Activated CD8-positive, alpha-beta T cell treated with anti-CD3 and anti-CD28 coated beads for 36 hours (primary cell): ENCODE measurements around the gene SLC35E4. TPM values are rescaled to one million over a fixed set of nuclear protein-coding genes. Genes with fewer than 3 reads are reported as not detected.
"Not testable (repeated sequence)": the region's sequence is repeated elsewhere in the genome, so short reads cannot be mapped to it uniquely, and the experiment has no call there.

Experiments
- ATAC-seq: fragments of 200-7000 bp; cut with Tn5 transposase; one replicate; pipeline ENCODE4 v1.10.0; 2021; ENCODE audit warnings: mild to moderate bottlenecking, moderate library complexity
- CTCF ChIA-PET: fragments of 350-600 bp; sonication (Branson Sonifier 250); formaldehyde crosslinking; loops from one replicate; lab custom pipeline; 2021; ENCODE audit warnings: antibody characterized with exemption; lab: Charles Lee
- POLR2A ChIA-PET: fragments of 350-600 bp; sonication (Branson Sonifier 250); formaldehyde crosslinking; loops from one replicate; lab custom pipeline; 2021; ENCODE audit warnings: antibody characterized with exemption; lab: Charles Lee
- DNase-seq: peaks from one replicate; pipeline ENCODE4 v3.0.0-alpha.2; 2020
- H3K27ac Mint-ChIP-seq: one replicate; pipeline ENCODE4 v1.8.0; 2021; ENCODE audit warnings: mild to moderate bottlenecking, mixed read lengths
- H3K27me3 Mint-ChIP-seq: one replicate; pipeline ENCODE4 v1.8.0; 2021; ENCODE audit warnings: mixed read lengths
- H3K36me3 Mint-ChIP-seq: one replicate; pipeline ENCODE4 v1.8.0; 2021; ENCODE audit warnings: low read depth, mixed read lengths
- H3K4me1 Mint-ChIP-seq: one replicate; pipeline ENCODE4 v1.8.0; 2021; ENCODE audit warnings: low read depth, mixed read lengths
- H3K4me3 Mint-ChIP-seq: one replicate; pipeline ENCODE4 v1.8.0; 2021; ENCODE audit warnings: mild to moderate bottlenecking, moderate library complexity, mixed read lengths
- H3K9me3 Mint-ChIP-seq: one replicate; pipeline ENCODE4 v1.8.0; 2021; ENCODE audit warnings: mixed read lengths
- CTCF ChIP-seq: fragments of 200-600 bp; IDR thresholded peaks from one replicate; pipeline ENCODE4 v1.8.0; 2022; ENCODE audit warnings: antibody characterized with exemption, mild to moderate bottlenecking
- intact Hi-C: fragments of 100-400 bp; cut with micrococcal nuclease; formaldehyde crosslinking; loops from one replicate; pipeline ENCODE4 v1.10.0; 2022
- total RNA-seq, 2 experiments: library from RNA; stranded (reverse); gene quantifications; one replicate each; pipeline ENCODE4 v1.2.3, GENCODE V29; 2021

Gene SLC35E4
- total RNA-seq, 2 experiments from 2014 or later, result 3.4 to 3.8 TPM

GRCh38 chr22:30668386-30668710 is 32.8 kb downstream of the SLC35E4 start:
- Mint-ChIP-seq H3K36me3 (peaks cover 6% of the 10 kb centered on the region), H3K9me3 (no peaks in the 10 kb centered on the region), H3K4me1 (peaks cover 19% of the 10 kb centered on the region), H3K4me3 (peak overlapping the region; percentile 84), H3K27ac (no peak overlapping the region), H3K27me3 (peaks cover 2% of the 10 kb centered on the region)
- CTCF ChIA-PET, result interaction anchor here (1.6 to 2.2 kb wide), 3 partner anchors 18 to 34 kb away, joined by 6 to 10 read pairs (median 9); partner anchors contain the start of gene SLC35E4
- no peak for DNase-seq
- POLR2A ChIA-PET, result no interaction called here
- ATAC-seq, result no peak
- TF ChIP-seq CTCF, result no peak
- intact Hi-C loops, result no loop called here

GRCh38 chr22:30671071-30671470 is 35.5 kb downstream of the SLC35E4 start:
- H3K27ac Mint-ChIP-seq, result no peak overlapping the region
- no peaks in the 10 kb centered on the region for H3K9me3 Mint-ChIP-seq
- H3K4me1 Mint-ChIP-seq, result peaks cover 12% of the 10 kb centered on the region
- intact Hi-C loops, result no loop called here
- ChIA-PET POLR2A (no interaction called here), CTCF (interaction anchor here (0.7 to 2.1 kb wide), 2 partner anchors 37 to 84 kb away, joined by 3 to 8 read pairs; no protein-coding TSS in a partner anchor)
- no peak for ATAC-seq
- H3K27me3 Mint-ChIP-seq, result peaks cover 2% of the 10 kb centered on the region
- DNase-seq, result no peak
- H3K4me3 Mint-ChIP-seq, result no peak overlapping the region
- no peak for TF ChIP-seq CTCF
- no peaks in the 10 kb centered on the region for H3K36me3 Mint-ChIP-seq

GRCh38 chr22:30673136-30673535 is 37.6 kb downstream of the SLC35E4 start:
- Mint-ChIP-seq H3K36me3 (no peaks in the 10 kb centered on the region), H3K27me3 (peaks cover 4% of the 10 kb centered on the region), H3K27ac (no peak overlapping the region), H3K4me3 (no peak overlapping the region), H3K9me3 (no peaks in the 10 kb centered on the region), H3K4me1 (peaks cover 5% of the 10 kb centered on the region)
- intact Hi-C loops, result no loop called here
- CTCF ChIA-PET, result no interaction called here
- DNase-seq, result no peak
- TF ChIP-seq CTCF, result no peak
- POLR2A ChIA-PET, result no interaction called here
- no peak for ATAC-seq

GRCh38 chr22:30674482-30674881 is 38.9 kb downstream of the SLC35E4 start:
- CTCF ChIA-PET, result interaction anchor here (2.2 kb wide), 1 partner anchor 40 kb away, joined by 7 read pairs; no protein-coding TSS in a partner anchor
- TF ChIP-seq CTCF, result no peak
- H3K9me3 Mint-ChIP-seq, result no peaks in the 10 kb centered on the region

GRCh38 chr22:30675436-30675835 is 39.9 kb downstream of the SLC35E4 start:
- Mint-ChIP-seq H3K4me1 (no peaks in the 10 kb centered on the region), H3K27me3 (peaks cover 6% of the 10 kb centered on the region), H3K4me3 (no peak overlapping the region), H3K27ac (no peak overlapping the region), H3K9me3 (no peaks in the 10 kb centered on the region), H3K36me3 (no peaks in the 10 kb centered on the region)
- DNase-seq (no peak), ATAC-seq (no peak)
- ChIA-PET CTCF (interaction anchor here (2.2 kb wide), 1 partner anchor 41 kb away, joined by 7 read pairs; no protein-coding TSS in a partner anchor), POLR2A (no interaction called here)
- intact Hi-C loops, result no loop called here
- no peak for TF ChIP-seq CTCF

More at GRCh38 chr22:30674482-30674881, 38.9 kb downstream of the SLC35E4 start:
- peaks cover 6% of the 10 kb centered on the region for H3K27me3 Mint-ChIP-seq
- POLR2A ChIA-PET, result no interaction called here
- intact Hi-C loops, result no loop called here
- no peak overlapping the region for H3K27ac Mint-ChIP-seq
- H3K36me3 Mint-ChIP-seq, result no peaks in the 10 kb centered on the region
- H3K4me1 Mint-ChIP-seq, result no peaks in the 10 kb centered on the region
- ATAC-seq (no peak), DNase-seq (no peak)
- H3K4me3 Mint-ChIP-seq, result no peak overlapping the region

GRCh38 chr22:30676565-30676964 is 41.0 kb downstream of the SLC35E4 start:
- H3K4me1 Mint-ChIP-seq, ATAC-seq, H3K27me3 Mint-ChIP-seq, DNase-seq, CTCF ChIA-PET, POLR2A ChIA-PET, H3K27ac Mint-ChIP-seq, H3K4me3 Mint-ChIP-seq, H3K9me3 Mint-ChIP-seq, H3K36me3 Mint-ChIP-seq, intact Hi-C loops: not testable (repeated sequence)

DNA sequence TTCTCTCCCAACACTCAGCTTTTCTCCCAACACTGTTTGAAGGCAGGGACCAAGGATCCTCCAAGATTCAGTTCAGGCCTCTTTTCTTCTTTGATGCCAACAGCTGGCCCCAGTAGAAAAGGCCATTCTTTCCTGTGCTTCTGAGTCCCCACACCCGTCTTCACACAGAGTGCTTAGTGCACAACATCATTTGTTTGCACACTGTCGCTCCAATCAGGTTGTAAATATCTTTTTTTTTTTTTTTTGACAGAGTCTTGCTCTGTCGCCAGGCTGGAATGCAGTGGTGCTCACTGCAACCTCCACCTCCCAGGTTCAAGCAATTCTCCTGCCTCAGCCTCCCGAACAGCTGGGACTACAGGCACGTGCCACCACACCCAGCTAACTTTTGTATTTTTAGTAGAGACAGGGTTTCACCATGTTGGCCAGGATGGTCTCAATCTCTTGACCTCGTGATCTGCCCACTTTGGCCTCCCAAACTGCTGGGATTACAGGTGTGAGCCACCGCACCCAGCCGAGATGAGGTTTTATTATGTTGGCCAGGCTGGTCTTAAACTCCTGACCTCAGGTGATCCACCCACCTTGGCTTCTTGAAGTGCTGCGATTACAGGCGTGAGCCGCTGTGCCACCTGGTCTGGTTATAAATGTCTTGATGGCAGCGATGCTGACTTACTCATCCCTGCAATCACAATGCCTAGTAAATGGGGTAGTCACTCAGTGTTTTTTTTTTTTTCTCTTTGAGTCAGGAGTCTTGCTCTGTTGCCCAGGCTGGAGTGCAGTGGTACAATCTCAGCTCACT is 44.5 kb downstream of the SLC35E4 start:
- DNase-seq, POLR2A ChIA-PET, H3K9me3 Mint-ChIP-seq, H3K4me3 Mint-ChIP-seq, CTCF ChIA-PET, H3K36me3 Mint-ChIP-seq, H3K27me3 Mint-ChIP-seq, H3K27ac Mint-ChIP-seq, H3K4me1 Mint-ChIP-seq, intact Hi-C loops, ATAC-seq: not testable (repeated sequence)
